ENCODE measurements around the gene THBS3.
"Not testable (repeated sequence)": the region's sequence is repeated elsewhere in the genome, so short reads cannot be mapped to it uniquely, and the experiment has no call there.

THBS3 gene

DNA sequence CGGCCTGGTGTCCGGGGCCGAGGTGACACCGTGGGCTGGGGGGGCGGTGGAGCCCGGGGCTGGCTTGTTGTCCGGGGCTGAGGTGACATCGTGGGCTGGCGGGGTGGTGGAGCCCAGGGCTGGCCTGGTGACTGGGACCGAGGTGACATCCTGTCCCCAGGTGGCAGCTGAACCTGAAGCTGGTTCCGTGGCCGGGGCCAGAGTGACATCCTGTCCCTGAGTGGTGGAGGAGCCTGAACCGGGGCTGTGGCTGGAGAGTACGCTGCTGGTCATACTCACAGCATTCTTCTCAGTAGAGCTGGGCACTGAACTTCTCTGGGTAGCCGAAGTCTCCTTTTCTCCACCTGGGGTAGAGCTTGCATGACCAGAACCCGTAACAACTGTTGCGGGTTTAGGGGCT lies 15.8 kb downstream of the THBS3 start:
- DNase-seq (ENCODE audit: low read depth in 4 of 4, low spot score in 1 of 4), result no peak

DNA sequence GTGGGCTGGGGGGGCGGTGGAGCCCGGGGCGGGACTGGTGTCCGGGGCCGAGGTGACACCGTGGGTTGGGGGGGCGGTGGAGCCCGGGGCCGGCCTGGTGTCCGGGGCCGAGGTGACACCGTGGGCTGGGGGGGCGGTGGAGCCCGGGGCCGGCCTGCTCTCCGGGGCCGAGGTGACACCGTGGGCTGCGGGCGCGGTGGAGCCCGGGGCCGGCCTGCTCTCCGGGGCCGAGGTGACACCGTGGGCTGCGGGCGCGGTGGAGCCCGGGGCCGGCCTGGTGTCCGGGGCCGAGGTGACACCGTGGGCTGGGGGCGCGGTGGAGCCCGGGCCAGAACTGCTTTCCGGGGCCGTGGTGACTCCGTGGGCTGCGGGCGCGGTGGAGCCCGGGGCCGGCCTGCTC lies 17.8 kb downstream of the THBS3 start:
- not testable (repeated sequence) for DNase-seq (ENCODE audit: low read depth in 4 of 4, low spot score in 1 of 4)

DNA sequence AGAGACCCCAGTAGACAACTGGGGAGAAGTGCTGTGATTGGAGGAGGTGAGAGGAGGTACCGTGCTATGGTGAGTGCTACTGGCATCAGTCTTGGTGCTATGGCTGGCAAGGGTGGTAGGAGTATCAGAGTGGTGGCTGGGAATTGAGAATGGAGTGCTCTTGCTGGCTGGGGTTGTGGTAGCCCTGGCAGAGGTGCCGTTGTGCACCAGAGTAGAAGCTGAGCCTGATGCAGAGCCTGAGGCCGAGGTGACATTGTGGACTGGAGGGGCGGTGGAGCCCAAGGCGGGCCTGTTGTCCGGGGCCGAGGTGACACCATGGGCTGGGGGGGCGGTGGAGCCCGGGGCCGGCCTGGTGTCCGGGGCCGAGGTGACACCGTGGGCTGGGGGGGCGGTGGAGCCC lies 19.4 kb downstream of the THBS3 start:
- DNase-seq (ENCODE audit: low read depth in 4 of 4, low spot score in 1 of 4), result no peak

DNA sequence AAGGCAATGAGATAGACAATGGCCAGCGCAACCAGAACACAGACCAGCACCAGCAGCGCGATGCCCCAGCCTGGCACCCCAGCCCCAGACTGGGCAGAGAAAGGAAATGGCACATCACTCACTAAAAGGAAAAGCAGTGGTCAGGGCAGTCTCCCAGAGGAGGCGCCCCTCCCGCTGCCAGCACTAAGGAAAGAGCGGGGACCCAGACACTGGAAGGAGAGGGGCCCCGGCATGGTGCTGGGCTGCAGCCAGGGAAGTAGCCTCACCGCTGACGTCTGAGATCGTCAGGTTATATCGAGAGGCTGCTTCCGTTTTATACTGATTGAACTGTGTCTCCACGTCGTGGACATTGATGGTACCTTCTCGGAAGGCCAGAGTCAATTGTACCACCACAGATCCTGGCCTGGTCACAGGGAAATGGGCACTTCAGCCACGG lies 20.2 kb downstream of the THBS3 start:
- no peak for DNase-seq (ENCODE audit: low read depth in 4 of 4, low spot score in 1 of 4)

DNA sequence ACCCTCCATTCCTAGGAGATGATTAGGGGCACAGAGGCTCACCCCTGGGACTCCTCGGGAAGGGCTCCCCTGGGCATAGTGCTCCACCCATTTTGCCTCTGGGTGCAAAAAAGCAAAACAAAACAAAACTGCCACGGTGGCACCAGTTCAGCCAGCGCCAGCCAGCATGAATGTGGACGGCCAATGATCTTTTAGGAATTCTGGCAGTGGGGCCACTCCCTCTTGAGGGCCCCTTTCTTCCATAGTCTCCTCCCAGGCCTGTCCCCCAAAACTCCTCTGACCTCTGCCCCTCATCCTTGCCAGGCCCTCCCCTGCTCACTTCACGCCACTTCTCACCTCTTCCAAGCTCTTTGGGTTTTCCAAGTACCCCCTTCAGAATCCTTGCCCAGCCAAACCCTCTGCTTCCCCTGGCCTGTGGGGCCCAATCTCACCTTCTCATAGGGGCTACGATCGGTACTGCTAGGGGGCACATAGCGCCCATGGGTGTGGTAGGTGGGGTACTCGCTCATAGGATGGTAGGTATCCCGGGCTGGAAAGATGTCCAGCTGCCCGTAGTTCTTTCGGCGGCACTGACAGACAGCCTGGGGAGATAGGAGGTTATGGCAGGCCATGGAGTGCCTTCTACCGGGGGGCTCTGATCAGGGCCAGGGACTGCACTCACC lies 20.8 kb downstream of the THBS3 start:
- DNase-seq (ENCODE audit: low read depth in 4 of 4, low spot score in 1 of 4), result no peak

DNA sequence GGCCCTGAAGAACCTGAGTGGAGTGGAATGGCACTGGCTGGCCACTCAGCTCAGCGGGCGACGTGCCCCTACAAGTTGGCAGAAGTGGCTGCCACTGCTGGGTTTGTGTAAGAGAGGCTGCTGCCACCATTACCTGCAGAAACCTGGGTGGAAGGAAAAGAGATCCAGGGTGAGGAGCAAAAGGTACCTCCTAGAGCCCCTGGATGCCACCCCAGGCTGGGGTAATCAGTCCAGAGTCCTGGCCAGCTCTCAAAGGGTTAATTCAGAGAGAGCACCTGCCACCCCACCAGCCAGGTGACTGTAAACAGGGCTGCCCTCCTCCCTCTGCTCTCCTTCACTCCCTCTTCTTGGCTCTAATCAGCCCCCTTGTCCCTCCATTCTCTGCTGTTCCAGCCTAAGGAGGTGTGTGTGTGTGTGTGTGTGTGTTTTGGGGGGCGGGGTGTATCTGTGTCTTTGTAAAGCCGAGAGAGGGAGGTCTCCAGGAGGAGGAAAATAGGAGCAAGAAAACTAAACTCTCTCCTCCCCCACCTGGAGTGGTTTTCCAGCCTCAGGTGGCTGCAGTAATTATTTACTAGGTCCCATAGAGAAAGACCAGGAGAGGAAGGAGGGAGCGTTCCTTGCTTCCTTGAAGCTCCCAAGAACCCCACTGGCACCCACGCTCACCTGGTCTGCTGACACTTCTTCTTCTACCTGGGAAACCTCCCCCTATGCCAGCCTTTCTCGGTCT lies 21.5 kb downstream of the THBS3 start:
- no peak for DNase-seq (ENCODE audit: low read depth in 4 of 4, low spot score in 1 of 4)

DNA sequence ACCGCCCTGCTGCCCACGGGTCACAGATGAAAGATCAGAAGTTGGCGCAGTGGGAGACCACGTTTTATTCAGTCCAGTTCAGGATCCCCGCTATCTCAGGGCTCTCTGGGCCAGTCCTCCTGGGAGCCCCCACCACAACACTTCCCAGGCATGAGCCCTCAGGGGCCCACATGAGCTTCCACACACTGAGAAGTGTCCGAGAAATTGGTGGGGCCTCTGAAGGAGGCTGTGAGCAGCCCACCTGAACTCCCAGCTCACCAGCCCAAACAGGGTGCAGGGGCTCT lies 22.0 kb downstream of the THBS3 start:
- DNase-seq (ENCODE audit: low read depth in 4 of 4, low spot score in 1 of 4), result no peak

DNA sequence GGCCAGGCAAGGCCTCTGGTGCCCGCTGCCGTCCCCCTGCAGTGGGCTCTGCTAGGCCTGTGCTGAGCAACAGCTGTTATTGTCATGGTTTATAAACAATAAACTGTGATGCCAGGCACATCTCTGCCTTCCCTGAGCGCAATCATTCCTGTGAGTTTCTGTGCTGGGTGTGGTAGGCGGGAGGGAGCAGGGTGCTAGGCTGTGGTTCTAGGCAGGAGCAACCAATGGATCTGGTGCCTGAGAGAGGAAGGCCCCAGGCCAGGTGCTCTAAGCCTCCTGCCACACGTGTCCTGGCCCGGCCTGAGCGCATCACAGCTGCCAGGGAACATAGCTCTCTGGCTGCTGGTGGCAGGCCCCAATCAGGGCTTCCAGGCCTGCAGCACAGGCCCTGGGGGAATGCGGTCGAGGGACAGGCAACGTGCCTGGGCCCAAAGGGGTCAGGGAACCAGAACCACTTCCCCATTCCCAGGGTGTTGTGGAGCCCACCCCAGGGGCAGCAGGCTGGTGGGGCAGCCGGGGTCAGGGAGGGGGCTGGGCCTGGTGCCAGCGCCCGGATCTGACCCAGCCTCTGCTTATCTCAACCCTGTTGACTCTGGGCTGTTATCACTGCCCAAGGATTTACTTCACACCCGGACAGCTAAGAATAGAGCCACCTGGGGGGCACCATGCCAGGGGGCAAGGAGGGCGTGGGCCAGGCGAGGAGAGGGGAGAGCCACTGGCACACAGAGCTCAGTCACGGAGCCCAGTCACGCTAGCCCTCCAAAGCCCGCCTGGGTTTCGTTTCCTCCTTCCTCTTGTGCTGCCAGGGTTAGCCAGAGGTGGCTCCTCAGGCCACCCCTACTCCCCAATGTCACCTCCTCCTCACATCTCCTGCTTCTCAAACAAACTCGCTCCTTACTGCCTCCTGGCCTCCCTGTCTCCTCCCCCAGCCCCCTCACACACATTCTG lies 22.6 kb downstream of the THBS3 start:
- no peak for DNase-seq (ENCODE audit: low read depth in 4 of 4, low spot score in 1 of 4)

DNA sequence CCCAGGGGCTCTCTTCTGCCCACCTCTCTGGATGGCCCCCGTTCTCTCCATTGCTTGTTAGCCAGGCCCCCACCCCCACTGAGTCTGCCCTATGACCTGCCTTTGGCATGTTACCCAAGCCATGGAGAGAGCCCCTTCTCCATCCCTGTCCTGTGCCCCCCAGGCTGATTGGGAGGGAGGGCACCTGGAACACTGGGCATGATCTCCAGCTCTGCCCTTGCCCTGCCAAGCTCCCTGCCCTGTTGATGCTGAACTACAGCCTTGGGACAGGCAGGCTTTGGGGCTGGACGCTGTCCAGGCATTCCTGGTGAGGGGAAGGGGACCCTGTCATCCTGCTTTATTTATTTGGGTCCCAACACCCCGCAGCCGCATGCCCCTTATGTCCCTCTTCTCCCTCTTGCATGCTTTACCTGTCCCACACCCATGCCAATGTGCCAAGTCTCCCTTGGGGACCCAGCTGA lies 23.3 kb downstream of the THBS3 start:
- DNase-seq (ENCODE audit: low read depth in 4 of 4, low spot score in 1 of 4), result no peak

DNA sequence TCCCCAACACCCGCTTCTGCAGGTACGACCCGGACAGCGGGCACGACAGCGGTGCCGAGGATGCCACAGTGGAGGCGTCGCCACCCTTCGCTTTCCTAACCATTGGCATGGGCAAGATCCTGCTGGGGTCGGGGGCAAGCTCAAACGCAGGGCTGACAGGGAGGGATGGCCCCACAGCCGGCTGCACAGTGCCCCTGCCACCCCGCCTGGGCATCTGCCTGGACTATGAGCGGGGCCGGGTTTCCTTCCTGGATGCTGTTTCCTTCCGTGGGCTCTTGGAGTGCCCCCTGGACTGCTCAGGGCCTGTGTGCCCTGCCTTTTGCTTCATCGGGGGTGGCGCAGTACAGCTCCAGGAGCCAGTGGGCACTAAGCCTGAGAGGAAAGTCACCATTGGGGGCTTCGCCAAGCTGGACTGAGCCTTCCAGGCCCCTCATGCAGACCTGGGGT lies 23.9 kb downstream of the THBS3 start:
- DNase-seq (ENCODE audit: low read depth in 4 of 4, low spot score in 1 of 4), result no peak

DNA sequence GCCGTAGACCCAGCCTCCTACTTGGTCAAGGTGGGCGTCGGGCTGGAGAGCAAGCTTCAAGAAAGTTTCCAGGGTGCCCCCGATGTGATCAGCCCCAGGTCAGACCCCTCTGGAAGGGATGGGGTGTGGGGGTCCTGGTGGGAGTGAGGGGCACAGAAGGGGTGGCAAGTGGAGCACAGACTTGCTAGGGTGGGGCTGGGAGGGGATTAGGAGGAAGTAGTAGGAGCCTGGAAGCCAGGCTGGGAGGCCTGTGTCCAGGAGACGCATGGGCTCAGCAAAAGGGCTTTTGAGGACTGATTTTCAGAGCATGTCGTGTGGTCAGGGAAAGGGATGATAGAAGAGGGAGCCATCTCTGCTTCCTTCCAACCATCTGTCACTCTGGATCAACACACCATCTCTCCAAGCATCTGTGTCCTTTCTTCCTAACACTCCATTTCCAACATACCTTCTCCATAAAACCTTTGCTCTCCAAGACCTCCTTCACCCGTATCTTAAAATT lies 25.6 kb downstream of the THBS3 start:
- DNase-seq (ENCODE audit: low read depth in 4 of 4, low spot score in 1 of 4), result no peak

DNA sequence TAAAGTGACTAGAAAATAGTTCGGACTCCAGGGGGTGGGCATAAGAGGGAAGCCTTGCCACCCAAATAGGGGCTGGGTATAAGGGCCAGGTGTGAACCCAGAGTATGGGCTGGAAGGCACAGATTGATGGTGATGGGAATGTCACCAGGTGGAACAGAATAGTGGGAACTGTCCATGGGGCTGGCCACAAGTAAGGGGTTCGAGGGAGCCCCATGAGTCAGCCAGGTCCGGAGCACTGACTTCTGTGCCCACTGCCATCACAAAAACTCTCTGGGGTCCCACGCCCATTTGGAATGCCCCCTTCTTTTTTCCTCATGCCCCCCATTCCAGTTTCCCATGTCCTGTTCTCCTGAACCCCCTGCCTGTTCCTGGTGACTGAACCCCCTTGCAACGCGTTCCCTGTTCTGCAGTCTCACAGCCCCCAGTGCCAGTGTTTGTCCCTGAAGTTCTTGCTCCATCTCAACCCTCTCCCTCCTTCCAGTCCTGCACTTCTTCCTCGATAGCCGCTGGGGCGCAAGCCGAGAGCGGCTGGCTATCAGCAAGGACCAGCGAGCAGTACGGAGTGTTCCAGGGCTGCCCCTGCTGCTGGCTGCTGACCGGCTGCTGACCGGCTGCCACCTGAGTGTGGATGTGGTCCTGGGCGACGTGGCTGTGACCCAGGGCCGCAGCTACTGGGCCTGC lies 26.2 kb downstream of the THBS3 start:
- DNase-seq (ENCODE audit: low read depth in 4 of 4, low spot score in 1 of 4), result no peak

DNA sequence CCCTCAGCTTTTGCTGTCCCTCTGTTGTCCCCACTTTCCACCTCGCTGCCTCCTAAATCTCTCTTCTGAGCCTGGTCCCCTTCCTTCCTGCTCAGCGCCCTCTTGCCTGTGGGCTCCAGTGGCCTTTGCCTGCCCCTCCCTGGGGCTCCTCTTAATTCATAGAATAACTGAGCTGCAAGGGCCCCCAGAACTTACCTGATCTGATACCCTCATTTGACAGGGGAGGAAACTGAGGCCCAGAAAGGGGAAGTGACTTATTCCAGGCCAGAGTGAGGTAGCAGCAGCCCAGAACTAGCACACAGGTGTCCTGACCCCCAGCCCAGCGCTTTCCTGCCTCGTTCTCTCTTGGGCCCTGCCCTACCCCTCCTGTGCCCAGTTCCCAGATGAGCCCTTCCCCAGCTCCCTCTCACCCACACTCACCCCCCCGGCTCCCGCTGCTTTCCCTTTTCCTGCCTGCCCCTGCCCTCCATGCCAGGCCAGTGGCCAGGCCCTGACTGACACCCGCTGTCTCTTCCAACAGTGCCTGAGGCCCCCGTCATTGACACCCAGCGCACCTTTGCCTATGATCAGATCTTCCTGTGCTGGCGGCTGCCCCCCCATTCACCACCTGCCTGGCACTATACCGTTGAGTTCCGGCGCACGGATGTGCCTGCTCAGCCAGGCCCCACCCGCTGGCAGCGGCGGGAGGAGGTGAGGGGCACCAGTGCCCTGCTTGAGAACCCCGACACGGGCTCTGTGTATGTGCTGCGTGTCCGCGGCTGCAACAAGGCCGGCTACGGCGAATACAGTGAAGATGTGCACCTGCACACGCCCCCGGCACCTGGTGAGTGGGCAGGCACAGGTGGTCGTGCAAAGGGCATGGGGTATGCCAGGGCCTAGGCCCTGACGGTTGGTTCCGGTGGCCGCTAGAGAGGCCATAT lies 28.3 kb downstream of the THBS3 start:
- no peak for DNase-seq (ENCODE audit: low read depth in 4 of 4, low spot score in 1 of 4)

DNA sequence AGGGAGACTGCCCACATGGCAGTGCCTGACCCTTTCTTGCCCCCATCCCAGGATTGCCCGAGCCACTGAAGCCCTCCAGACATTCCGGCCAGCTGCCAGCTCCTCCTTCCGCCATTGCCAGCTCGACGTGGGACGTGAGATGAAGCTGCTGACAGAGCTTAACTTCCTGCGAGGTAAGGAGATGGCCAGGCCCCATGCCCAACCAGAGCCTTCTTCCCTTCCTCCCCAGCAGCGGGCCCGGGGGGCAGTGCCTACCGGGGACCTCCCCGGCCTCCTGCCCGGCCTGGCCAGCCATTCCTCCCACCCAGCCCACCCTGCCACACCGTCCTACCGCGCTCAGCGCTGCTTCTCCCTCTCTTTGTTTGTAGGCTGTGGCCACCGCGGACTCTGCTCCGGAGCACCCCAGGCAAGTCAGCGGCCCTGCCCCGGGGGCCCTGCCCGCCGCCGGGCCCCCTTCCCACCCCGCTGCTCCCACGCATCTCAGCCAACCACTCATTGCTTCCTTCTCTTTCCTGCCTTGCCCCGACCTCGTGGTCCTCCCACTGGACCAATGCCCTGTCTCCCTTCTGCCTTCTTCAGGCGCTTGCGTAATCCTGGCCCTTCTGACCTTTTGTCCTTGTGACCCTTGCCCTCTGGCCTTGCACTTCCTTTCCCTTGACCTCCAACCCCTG lies 29.1 kb downstream of the THBS3 start:
- no peak for DNase-seq (ENCODE audit: low read depth in 4 of 4, low spot score in 1 of 4)

DNA sequence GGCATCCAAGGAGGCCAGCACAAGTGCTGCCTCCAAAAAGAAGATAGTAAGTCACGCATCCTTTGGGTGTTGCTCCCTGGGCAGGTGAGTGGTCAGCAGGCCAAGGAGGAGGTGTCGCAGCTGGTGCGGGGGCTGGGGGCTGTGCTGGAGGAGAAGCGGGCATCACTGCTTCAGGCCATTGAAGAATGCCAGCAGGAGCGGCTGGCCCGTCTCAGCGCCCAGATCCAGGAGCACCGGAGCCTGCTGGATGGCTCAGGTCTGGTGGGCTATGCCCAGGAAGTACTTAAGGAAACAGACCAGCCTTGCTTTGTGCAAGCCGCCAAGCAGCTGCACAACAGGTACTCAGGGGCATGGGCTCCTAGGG lies 29.8 kb downstream of the THBS3 start:
- DNase-seq (ENCODE audit: low read depth in 4 of 4, low spot score in 1 of 4), result no peak

DNA sequence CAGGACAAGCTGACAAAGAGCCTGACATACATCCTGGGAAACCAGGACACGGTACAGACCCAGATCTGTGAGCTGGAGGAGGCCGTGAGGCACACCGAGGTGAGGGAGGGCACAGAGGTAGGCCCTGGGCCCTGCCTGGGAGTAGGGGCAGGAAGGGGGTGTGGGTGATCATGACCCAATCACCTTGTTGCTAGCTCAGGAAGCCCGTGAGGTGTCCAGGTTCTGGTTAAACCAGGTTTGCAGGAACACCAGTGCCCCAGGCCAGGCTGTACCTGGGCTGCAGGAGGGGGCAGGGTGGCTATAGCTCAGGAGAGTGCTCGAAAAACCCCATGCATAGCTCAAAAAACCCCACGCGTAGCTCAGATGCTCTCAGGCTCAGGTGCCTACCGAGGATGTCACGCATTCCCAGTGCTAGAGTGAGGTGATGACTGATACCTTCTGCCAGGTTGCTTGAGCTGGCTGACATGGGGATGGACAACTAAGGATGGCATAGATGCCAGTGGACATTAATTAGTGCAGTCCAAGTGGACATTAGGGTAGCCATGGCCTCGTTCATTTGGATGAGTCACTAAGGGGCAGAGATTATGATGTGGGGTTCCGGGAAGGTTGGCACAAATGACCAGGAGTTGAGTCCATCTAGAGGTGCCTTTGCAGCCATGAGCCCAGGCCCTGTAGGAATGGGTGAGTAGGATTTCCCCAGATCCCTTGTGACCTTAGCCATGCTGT lies 30.3 kb downstream of the THBS3 start:
- no peak for DNase-seq (ENCODE audit: low read depth in 4 of 4, low spot score in 1 of 4)

DNA sequence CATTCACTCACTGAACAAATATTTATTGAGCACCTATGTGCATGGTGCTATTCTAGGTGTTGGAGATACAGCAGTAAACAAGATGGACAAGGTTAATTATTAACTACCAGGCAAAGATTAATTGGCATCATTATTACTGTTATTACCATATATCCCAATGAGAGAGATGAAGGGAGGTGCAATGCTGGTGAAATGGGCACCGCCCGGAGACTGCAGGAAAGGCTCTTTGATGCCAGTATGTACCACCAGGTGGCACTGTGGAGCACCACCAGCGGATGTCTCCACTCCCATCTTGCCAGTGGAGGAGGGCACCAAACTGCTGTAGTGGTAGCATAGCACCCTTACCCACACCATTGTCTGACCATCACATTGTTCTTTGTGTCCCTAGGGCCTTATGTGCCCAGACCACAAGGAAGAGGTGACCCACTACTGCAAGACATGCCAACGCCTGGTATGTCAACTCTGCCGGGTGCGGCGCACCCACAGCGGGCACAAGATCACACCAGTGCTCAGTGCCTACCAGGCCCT lies 31.1 kb downstream of the THBS3 start:
- DNase-seq (ENCODE audit: low read depth in 4 of 4, low spot score in 1 of 4), result peak; percentile 76 to 87 (median 80)

DNA sequence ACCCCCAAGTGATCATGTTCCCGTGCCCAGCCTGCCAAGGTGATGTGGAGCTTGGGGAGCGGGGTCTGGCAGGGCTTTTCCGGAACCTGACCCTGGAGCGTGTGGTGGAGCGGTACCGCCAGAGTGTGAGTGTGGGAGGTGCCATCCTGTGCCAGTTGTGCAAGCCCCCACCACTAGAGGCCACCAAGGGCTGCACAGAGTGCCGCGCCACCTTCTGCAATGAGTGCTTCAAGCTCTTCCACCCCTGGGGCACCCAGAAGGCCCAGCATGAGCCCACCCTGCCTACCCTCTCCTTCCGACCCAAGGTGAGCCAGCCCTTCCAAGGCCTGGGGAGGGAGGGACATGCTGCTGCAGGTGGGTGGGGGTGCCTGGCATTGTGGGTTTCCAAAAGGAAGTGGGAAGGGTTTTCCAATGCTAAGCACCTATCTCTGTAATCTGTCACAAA lies 31.7 kb downstream of the THBS3 start:
- no peak for DNase-seq (ENCODE audit: low read depth in 4 of 4, low spot score in 1 of 4)
